Naive thymus-derived CD8-positive, alpha-beta T cell (primary cell): ENCODE results near the gene AKT3. TPM values are rescaled to one million over a fixed set of nuclear protein-coding genes. Genes with fewer than 3 reads are reported as not detected.
"Not testable (repeated sequence)": the region's sequence is repeated elsewhere in the genome, so short reads cannot be mapped to it uniquely, and the experiment has no call there.

Source experiments
- ATAC-seq, 2 donors: fragments of 150-1000 bp; cut with Tn5 transposase in 1 of 2; sonication (Bioruptor Pico), chemical (Tn5 transposase) in 1 of 2; 1 replicate in 1 of 2; 2 replicates in 1 of 2; pipeline ENCODE4 v1.10.0; 2021; ENCODE audit warnings: mild to moderate bottlenecking in 2 of 2, moderate library complexity in 2 of 2
- POLR2A ChIA-PET: fragments of 350-600 bp; sonication (Branson Sonifier 250); formaldehyde crosslinking; loops from one replicate; lab custom pipeline; 2021; ENCODE audit warnings: antibody characterized with exemption; lab: Charles Lee
- DNase-seq, 10 donors: peaks; one replicate each; pipeline versions ENCODE4 v3.0.0 to v3.0.0-alpha.2; 2020 to 2022
- H3K27ac Mint-ChIP-seq, 10 donors: one replicate each; pipeline ENCODE4 v1.8.0; 2020 to 2022; ENCODE audit warnings: mild to moderate bottlenecking in 10 of 10, mixed read lengths in 10 of 10, moderate library complexity in 4 of 10, inconsistent platforms in 1 of 10
- H3K27me3 Mint-ChIP-seq, 5 donors: one replicate each; pipeline ENCODE4 v1.8.0; 2021 to 2022; ENCODE audit warnings: mixed read lengths in 5 of 5
- H3K36me3 Mint-ChIP-seq, 3 donors: one replicate each; pipeline ENCODE4 v1.8.0; 2020 to 2022; ENCODE audit warnings: mixed read lengths in 3 of 3, mild to moderate bottlenecking in 2 of 3, inconsistent platforms in 1 of 3
- H3K4me1 Mint-ChIP-seq, 4 donors: one replicate each; pipeline ENCODE4 v1.8.0; 2021 to 2022; ENCODE audit warnings: mixed read lengths in 4 of 4
- H3K4me3 Mint-ChIP-seq, 10 donors: one replicate each; pipeline ENCODE4 v1.8.0; 2020 to 2022; ENCODE audit warnings: mild to moderate bottlenecking in 10 of 10, mixed read lengths in 10 of 10, moderate library complexity in 6 of 10, inconsistent platforms in 1 of 10
- H3K9me3 Mint-ChIP-seq, 9 donors: one replicate each; pipeline ENCODE4 v1.8.0; 2020 to 2022; ENCODE audit warnings: mixed read lengths in 9 of 9, mild to moderate bottlenecking in 3 of 9, inconsistent platforms in 1 of 9, moderate library complexity in 1 of 9
- polyA plus RNA-seq, 3 donors: library from polyadenylated mRNA; unstranded; fragments of 300-500 nt; fragmentation: Illumina TruSeq; gene quantifications; one replicate each; pipeline ENCODE4 v1.2.3, GENCODE V29; 2021
- total RNA-seq, 8 experiments: library from RNA in 2 of 8; stranded (reverse) in 2 of 8; gene quantifications; one replicate each; pipeline ENCODE4 v1.2.3 and lab custom pipeline; 2021 to 2026

AKT3 gene
- total and polyA plus RNA-seq, 5 experiments from 2014 or later, result 1.7 to 86.5 (median 4.6) TPM

- peaks cover 0 to 22% (median 12%) of the 10 kb centered on the region in 9 donors for H3K9me3 Mint-ChIP-seq
- ATAC-seq, H3K27me3 Mint-ChIP-seq, POLR2A ChIA-PET, H3K27ac Mint-ChIP-seq, H3K4me3 Mint-ChIP-seq, DNase-seq: not testable (repeated sequence)
- peaks cover 23 to 48% (median 31%) of the 10 kb centered on the region in 3 donors for H3K36me3 Mint-ChIP-seq
- peaks cover 10 to 24% (median 17%) of the 10 kb centered on the region in 4 donors for H3K4me1 Mint-ChIP-seq
Observed at GRCh38 chr1:243772361-243773050, 77.5 kb downstream of the AKT3 start.

DNA sequence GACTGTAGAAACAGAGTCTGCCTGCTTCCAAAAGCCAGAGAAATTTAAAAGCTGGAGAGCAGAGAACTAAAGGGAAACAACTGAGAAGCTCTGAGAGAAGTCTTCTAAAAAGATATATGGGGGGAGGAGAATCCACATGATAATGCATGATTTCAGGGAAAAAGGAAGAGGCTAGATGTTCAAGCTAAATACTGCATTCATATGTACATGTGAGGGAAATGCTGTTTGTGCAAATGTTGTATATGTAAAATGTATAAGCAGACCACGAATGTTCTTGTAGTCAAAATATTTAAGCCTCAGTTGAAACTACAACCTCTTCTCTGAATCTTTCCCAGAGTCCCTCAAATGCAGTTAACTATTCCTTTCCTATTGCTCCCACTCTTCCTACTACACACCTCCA, 79.2 kb downstream of the AKT3 start:
- peaks cover 0 to 13% (median 3%) of the 10 kb centered on the region in 9 donors for H3K9me3 Mint-ChIP-seq
- DNase-seq (no peak), ATAC-seq (no peak)
- H3K4me1 Mint-ChIP-seq, result peaks cover 15 to 38% (median 28%) of the 10 kb centered on the region in 4 donors
- no peaks in the 10 kb centered on the region for H3K27me3 Mint-ChIP-seq
- peaks cover 17 to 34% (median 18%) of the 10 kb centered on the region in 3 donors for H3K36me3 Mint-ChIP-seq
- no peak overlapping the region for H3K4me3 Mint-ChIP-seq
- H3K27ac Mint-ChIP-seq, result peak overlapping the region in 1 of 10 donors; percentile 54
- POLR2A ChIA-PET, result no interaction called here

DNA sequence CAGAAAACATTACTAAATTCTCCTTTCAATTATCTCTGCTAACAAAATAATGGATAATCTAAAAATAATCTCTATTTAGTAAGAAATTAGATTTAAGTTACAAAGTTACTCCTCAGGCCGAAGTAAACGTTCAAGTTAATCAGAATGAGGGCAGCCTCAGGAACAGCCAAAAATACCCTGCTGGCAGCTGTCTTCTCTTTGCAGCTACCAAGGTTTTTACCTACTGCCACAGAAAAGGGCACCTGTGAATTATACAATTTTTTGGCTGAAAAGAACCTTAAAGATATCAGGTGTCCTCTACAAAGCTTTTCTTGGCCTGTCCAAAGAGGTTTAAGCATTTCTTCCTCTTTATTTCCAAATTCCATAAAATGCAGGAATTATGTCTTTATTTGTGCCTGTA, 84.4 kb downstream of the AKT3 start:
- Mint-ChIP-seq H3K9me3 (peaks cover 0 to 2% (median 0%) of the 10 kb centered on the region in 9 donors), H3K4me3 (no peak overlapping the region), H3K27ac (no peak overlapping the region), H3K36me3 (peaks cover 0 to 13% (median 7%) of the 10 kb centered on the region in 3 donors), H3K4me1 (peaks cover 8 to 38% (median 35%) of the 10 kb centered on the region in 4 donors), H3K27me3 (no peaks in the 10 kb centered on the region)
- POLR2A ChIA-PET, result no interaction called here
- ATAC-seq, result no peak
- DNase-seq, result no peak

DNA sequence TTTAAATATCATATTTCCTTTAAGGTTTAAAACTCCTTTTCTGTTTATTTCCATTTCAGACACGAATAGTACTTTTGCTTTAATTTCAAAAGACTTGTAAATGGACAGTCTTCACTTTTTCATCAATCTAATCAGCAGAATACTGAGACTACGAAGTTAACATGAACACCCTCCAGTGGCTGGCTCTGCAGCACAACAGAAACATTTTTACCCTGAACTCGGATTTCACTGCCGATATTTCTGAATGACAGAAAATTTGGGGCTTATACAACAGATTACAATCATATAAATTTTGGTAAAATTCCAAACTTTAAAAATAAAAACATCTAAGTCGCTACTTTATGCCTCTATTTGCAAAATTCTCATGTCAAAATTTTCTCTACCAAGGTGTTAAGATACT, 86.2 kb downstream of the AKT3 start:
- Mint-ChIP-seq H3K4me3 (no peak overlapping the region), H3K27me3 (no peaks in the 10 kb centered on the region), H3K27ac (no peak overlapping the region), H3K4me1 (peaks cover 9 to 41% (median 33%) of the 10 kb centered on the region in 4 donors), H3K9me3 (no peaks in the 10 kb centered on the region), H3K36me3 (peaks cover 0 to 7% (median 2%) of the 10 kb centered on the region in 3 donors)
- POLR2A ChIA-PET, result no interaction called here
- ATAC-seq (no peak), DNase-seq (no peak)

DNA sequence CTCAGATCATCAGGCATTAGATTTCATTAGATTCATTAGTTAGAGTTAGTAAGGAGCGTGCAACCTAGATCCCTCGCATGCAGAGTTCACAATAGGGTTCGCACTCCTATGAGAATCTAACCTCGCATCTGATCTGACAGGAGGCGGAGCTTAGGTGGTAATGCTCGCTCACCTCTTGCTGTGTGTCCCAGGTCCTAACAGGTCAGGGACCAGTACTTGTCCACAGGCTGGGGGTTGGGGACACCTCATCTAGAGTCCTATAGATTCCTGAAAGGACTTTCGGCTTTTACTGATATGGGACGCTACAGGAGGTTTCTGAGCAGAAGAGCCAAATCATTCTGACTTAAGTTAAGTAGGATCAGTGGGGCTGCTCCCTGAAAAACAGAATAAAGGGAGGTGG, 91.4 kb downstream of the AKT3 start:
- POLR2A ChIA-PET, result interaction anchor here (0.8 kb wide), 1 partner anchor 25 kb away, joined by 3 read pairs; no protein-coding TSS in a partner anchor
- Mint-ChIP-seq H3K27ac (peak overlapping the region in 1 of 10 donors; percentile 73), H3K27me3 (no peaks in the 10 kb centered on the region), H3K4me1 (peaks cover 14 to 56% (median 42%) of the 10 kb centered on the region in 4 donors), H3K4me3 (no peak overlapping the region), H3K9me3 (no peaks in the 10 kb centered on the region), H3K36me3 (no peaks in the 10 kb centered on the region)
- DNase-seq (no peak), ATAC-seq (no peak)

DNA sequence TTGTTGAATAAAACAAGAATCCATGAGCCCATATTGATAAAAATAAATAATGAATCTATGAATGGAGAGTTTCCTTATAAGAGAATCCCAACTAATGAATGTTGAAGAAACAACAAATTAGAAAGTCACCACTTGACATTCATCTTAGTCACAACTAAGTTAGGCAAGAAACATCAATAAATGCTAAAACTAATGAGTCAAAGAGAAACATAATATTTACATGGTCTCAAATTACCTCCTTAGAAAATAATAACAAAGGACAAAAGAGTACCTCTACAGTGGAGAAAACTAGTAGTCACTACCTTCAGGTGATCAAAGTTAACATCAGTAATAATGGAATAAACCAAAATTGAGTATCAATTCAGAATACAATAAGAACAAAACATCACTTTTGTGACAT, 93.5 kb downstream of the AKT3 start:
- Mint-ChIP-seq H3K27me3 (no peaks in the 10 kb centered on the region), H3K36me3 (no peaks in the 10 kb centered on the region), H3K27ac (peak overlapping the region in 2 of 10 donors; percentile 6 to 21), H3K9me3 (no peaks in the 10 kb centered on the region), H3K4me1 (peaks cover 17 to 70% (median 47%) of the 10 kb centered on the region in 4 donors), H3K4me3 (no peak overlapping the region)
- POLR2A ChIA-PET, result no interaction called here
- ATAC-seq, result no peak
- no peak for DNase-seq

DNA sequence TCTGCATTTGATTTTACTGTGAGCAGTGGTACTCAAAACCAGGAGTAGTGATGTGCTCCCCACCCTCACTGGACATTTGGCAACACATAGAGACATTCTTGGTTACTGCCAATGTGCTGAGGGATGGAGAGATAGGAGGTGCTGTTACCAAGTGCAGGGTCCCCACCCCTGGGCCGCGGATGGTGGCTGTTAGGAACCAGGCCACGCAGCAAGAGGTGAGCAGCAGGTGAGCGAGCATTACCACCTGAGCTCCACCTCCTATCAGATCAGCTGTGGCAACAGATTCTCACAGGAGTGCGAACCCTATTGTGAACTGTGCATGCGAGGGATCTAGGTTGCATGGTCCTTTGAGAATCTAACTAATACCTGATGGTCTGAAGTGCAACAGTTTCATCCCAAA, 95.7 kb downstream of the AKT3 start:
- POLR2A ChIA-PET, result no interaction called here
- no peak overlapping the region for H3K4me3 Mint-ChIP-seq
- peaks cover 27 to 67% (median 48%) of the 10 kb centered on the region in 4 donors for H3K4me1 Mint-ChIP-seq
- DNase-seq (no peak), ATAC-seq (no peak)
- H3K27ac Mint-ChIP-seq, result peak overlapping the region in 3 of 10 donors; percentile 15 to 24 (median 16)
- no peaks in the 10 kb centered on the region for H3K27me3 Mint-ChIP-seq
- H3K9me3 Mint-ChIP-seq, result no peaks in the 10 kb centered on the region
- no peaks in the 10 kb centered on the region for H3K36me3 Mint-ChIP-seq

DNA sequence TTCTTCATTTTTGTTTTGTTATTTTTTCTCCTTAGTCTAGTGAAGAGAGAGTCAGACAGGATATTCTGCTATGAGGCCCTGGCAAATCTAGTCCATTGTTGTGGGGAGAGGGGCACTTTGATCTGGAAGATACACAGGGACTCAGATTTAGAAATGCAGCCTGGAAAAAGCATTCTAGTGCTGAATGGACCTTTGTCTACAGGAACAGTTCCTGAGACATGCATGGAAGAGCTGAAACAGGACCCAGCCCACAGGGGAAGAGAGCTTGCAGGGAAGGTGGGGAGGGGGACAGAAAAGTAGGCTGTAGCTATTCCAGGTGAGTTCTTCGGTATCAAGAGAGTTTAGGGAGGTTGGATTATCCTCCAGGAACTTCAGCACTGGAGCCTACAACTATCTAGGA, 98.5 kb downstream of the AKT3 start:
- H3K4me3 Mint-ChIP-seq, result peak overlapping the region in 3 of 10 donors; percentile 2 to 33 (median 22)
- DNase-seq, result peak in 1 of 10 donors; percentile 4
- H3K9me3 Mint-ChIP-seq, result no peaks in the 10 kb centered on the region
- POLR2A ChIA-PET, result interaction anchor here (1.0 kb wide), 1 partner anchor 98 kb away, joined by 5 read pairs; the partner anchor contains the start of gene AKT3
- peak overlapping the region in 8 of 10 donors; percentile 19 to 93 (median 68) for H3K27ac Mint-ChIP-seq
- peaks cover 28 to 56% (median 43%) of the 10 kb centered on the region in 4 donors for H3K4me1 Mint-ChIP-seq
- H3K36me3 Mint-ChIP-seq, result peaks cover 0 to 4% (median 0%) of the 10 kb centered on the region in 3 donors
- no peak for ATAC-seq
- H3K27me3 Mint-ChIP-seq, result no peaks in the 10 kb centered on the region

- ATAC-seq (peak; percentile 95 to 99), DNase-seq (peak in 5 of 10 donors; percentile 10 to 58 (median 39))
- H3K27ac Mint-ChIP-seq, result peak overlapping the region in 7 of 10 donors; percentile 0 to 80 (median 49)
- peaks cover 19 to 38% (median 31%) of the 10 kb centered on the region in 4 donors for H3K4me1 Mint-ChIP-seq
- POLR2A ChIA-PET, result interaction anchor here (0.5 kb wide), 1 partner anchor 524 kb away, joined by 3 read pairs; no protein-coding TSS in a partner anchor
- H3K9me3 Mint-ChIP-seq, result no peaks in the 10 kb centered on the region
- no peak overlapping the region for H3K4me3 Mint-ChIP-seq
- peaks cover 0 to 7% (median 6%) of the 10 kb centered on the region in 3 donors for H3K36me3 Mint-ChIP-seq
- no peaks in the 10 kb centered on the region for H3K27me3 Mint-ChIP-seq
Observed at GRCh38 chr1:243748706-243749283, 101.2 kb downstream of the AKT3 start.

- ATAC-seq (no peak), DNase-seq (no peak)
- Mint-ChIP-seq H3K36me3 (peaks cover 0 to 9% (median 6%) of the 10 kb centered on the region in 3 donors), H3K4me1 (peaks cover 19 to 33% (median 27%) of the 10 kb centered on the region in 4 donors), H3K4me3 (no peak overlapping the region), H3K27me3 (no peaks in the 10 kb centered on the region), H3K27ac (no peak overlapping the region), H3K9me3 (no peaks in the 10 kb centered on the region)
- POLR2A ChIA-PET, result no interaction called here
Observed at GRCh38 chr1:243748227-243748626, 101.8 kb downstream of the AKT3 start.

DNA sequence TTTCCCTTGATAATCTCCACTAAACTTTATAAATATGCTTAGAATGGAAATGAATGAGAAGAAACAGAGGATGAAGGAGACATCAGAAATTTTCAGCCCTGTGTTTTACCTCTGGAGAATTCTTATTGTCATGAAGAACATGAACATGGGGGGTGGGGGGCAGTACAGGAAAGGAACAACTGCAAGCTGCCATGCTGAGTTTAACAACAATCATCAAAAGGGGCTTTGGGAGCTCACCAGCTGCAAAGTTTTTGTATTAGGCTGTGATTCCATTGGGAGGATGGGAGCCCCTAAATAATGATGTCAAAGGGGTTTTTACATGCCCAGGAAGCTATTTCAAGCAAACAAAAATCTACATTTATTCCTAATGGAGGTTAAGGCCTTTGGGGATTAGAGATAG, 103.3 kb downstream of the AKT3 start:
- Mint-ChIP-seq H3K27me3 (no peaks in the 10 kb centered on the region), H3K27ac (no peak overlapping the region), H3K36me3 (peaks cover 0 to 13% (median 12%) of the 10 kb centered on the region in 3 donors), H3K9me3 (no peaks in the 10 kb centered on the region), H3K4me3 (no peak overlapping the region), H3K4me1 (peaks cover 20 to 30% (median 23%) of the 10 kb centered on the region in 4 donors)
- DNase-seq (no peak), ATAC-seq (no peak)
- POLR2A ChIA-PET, result no interaction called here

GRCh38 chr1:243745356-243745755, 104.7 kb downstream of the AKT3 start:
- peaks cover 12 to 21% (median 17%) of the 10 kb centered on the region in 4 donors for H3K4me1 Mint-ChIP-seq
- H3K36me3 Mint-ChIP-seq, result peaks cover 0 to 15% (median 13%) of the 10 kb centered on the region in 3 donors
- no peak for DNase-seq
- H3K4me3 Mint-ChIP-seq, result no peak overlapping the region
- H3K27ac Mint-ChIP-seq, result no peak overlapping the region
- ATAC-seq, result no peak
- H3K27me3 Mint-ChIP-seq, result no peaks in the 10 kb centered on the region
- no peaks in the 10 kb centered on the region for H3K9me3 Mint-ChIP-seq
- POLR2A ChIA-PET, result no interaction called here

- Mint-ChIP-seq H3K4me1 (peaks cover 5 to 27% (median 11%) of the 10 kb centered on the region in 4 donors), H3K9me3 (no peaks in the 10 kb centered on the region), H3K27ac (no peak overlapping the region), H3K4me3 (no peak overlapping the region), H3K36me3 (peaks cover 0 to 21% (median 13%) of the 10 kb centered on the region in 3 donors), H3K27me3 (no peaks in the 10 kb centered on the region)
- POLR2A ChIA-PET, result no interaction called here
- DNase-seq (no peak), ATAC-seq (no peak)
Observed at GRCh38 chr1:243742819-243743218, 107.2 kb downstream of the AKT3 start.
